PC-9 (cell line): ENCODE results near the gene PDRG1. TPM values are rescaled to one million over a fixed set of nuclear protein-coding genes. Genes with fewer than 3 reads are reported as not detected.
A peak's percentile ranks its signal among the peaks of the same experiment; 100 is the strongest.

ENCODE experiments used
- Bru-seq: library from RNA; stranded (reverse); fragments of 400-500 nt; gene quantifications from one replicate; lab custom pipeline; 2021; lab: Mats Ljungman, UMichigan
- BruChase-seq, 2 experiments: library from RNA; stranded (reverse); fragments of 400-500 nt; gene quantifications; one replicate each; lab custom pipeline; 2021; lab: Mats Ljungman, UMichigan
- BruUV-seq: library from RNA; stranded (reverse); fragments of 400-500 nt; replicated peaks from 2 replicates; lab custom pipeline; 2021; lab: Mats Ljungman, UMichigan
- CTCF ChIA-PET: fragments of 300-600 bp; sonication (Branson Sonifier 250); formaldehyde crosslinking; loops from one replicate; lab custom pipeline; 2022; ENCODE audit warnings: antibody characterized with exemption; lab: Charles Lee
- POLR2A ChIA-PET: fragments of 300-600 bp; sonication (Branson Sonifier 250); formaldehyde crosslinking; loops from one replicate; lab custom pipeline; 2022; ENCODE audit warnings: antibody characterized with exemption; ENCODE audit not compliant: unreplicated experiment; lab: Charles Lee
- DNase-seq, 2 experiments: peaks; one replicate each; pipeline versions ENCODE4 v3.0.0 to v3.0.0-alpha.2; 2015 to 2022; ENCODE audit warnings: mixed read lengths in 1 of 2
- H2AFZ ChIP-seq: fragments of 200-600 bp; sonication (generic); 2 replicates; pipeline ENCODE4 v1.8.1; 2017; ENCODE audit warnings: antibody characterized with exemption
- H3F3A ChIP-seq: fragments of 200-600 bp; sonication (generic); 2 replicates; pipeline ENCODE4 v1.8.1; 2017; ENCODE audit warnings: antibody characterized with exemption, mild to moderate bottlenecking, low read depth; ENCODE audit not compliant: insufficient read depth
- H3K27ac ChIP-seq: fragments of 200-600 bp; sonication (generic); 2 replicates; pipeline ENCODE4 v1.6.1; 2016; ENCODE audit warnings: mixed run types
- H3K27me3 ChIP-seq: fragments of 200-600 bp; sonication (generic); 2 replicates; pipeline ENCODE4 v1.6.1; 2016; ENCODE audit warnings: low read depth, mixed run types; ENCODE audit not compliant: insufficient read depth
- H3K36me3 ChIP-seq: fragments of 200-600 bp; sonication (generic); 2 replicates; pipeline ENCODE4 v1.6.1; 2016; ENCODE audit warnings: low read depth, mixed run types
- H3K4me1 ChIP-seq: fragments of 200-600 bp; sonication (generic); replicated peaks from 2 replicates; pipeline ENCODE4 v1.6.1; 2016; ENCODE audit warnings: mixed run types; ENCODE audit not compliant: insufficient read depth
- H3K4me2 ChIP-seq: fragments of 200-600 bp; sonication (generic); 2 replicates; pipeline ENCODE4 v1.6.1; 2017; ENCODE audit warnings: mixed run types
- H3K4me3 ChIP-seq: fragments of 200-600 bp; sonication (generic); 2 replicates; pipeline ENCODE4 v1.6.1; 2016; ENCODE audit warnings: mixed run types
- H3K79me2 ChIP-seq: fragments of 200-600 bp; sonication (generic); 2 replicates; pipeline ENCODE4 v1.6.1; 2017; ENCODE audit warnings: low read depth, mixed run types
- H3K9me2 ChIP-seq: fragments of 200-600 bp; sonication (generic); 2 replicates; pipeline ENCODE4 v1.8.1; 2017; ENCODE audit warnings: mild to moderate bottlenecking; ENCODE audit not compliant: insufficient read depth
- H3K9me3 ChIP-seq: fragments of 200-600 bp; sonication (generic); 2 replicates; pipeline ENCODE4 v1.8.1; 2016; ENCODE audit warnings: low read depth; ENCODE audit not compliant: insufficient read depth
- H4K20me1 ChIP-seq: fragments of 200-600 bp; sonication (generic); 2 replicates; pipeline ENCODE4 v1.8.1; 2017; ENCODE audit not compliant: insufficient read depth
- EZH2 ChIP-seq: fragments of 200-600 bp; sonication (generic); IDR thresholded peaks from 2 replicates; pipeline ENCODE4 v1.8.0; 2017; ENCODE audit warnings: antibody characterized with exemption, low read depth
- intact Hi-C: fragments of 100-400 bp; cut with micrococcal nuclease; formaldehyde crosslinking; loops from one replicate; pipeline ENCODE4 v1.10.0; 2022; ENCODE audit not compliant: unreplicated experiment
- long read RNA-seq: library from polyadenylated mRNA; stranded (forward); transcript quantifications from one replicate; pipeline ENCODE4 v2.0.0, GENCODE V29; 2022
- total RNA-seq: library from RNA; stranded (reverse); gene quantifications from 2 replicates; pipeline ENCODE4 v1.2.3, GENCODE V29; 2021
- TF ChIP-seq, protein P1 (sequence below): fragments of 200-600 bp; sonication (generic); conservative IDR thresholded peaks from 2 replicates; pipeline ENCODE4 v1.6.1; 2017; ENCODE audit warnings: mixed run types, antibody characterized with exemption, mild to moderate bottlenecking, moderate library complexity

The PDRG1 gene
- 13.7 and 15.3 TPM in 2 replicates for total RNA-seq
- Bru-seq, nascent RNA, result percentile 80 among the genes with signal in this experiment
- BruChase-seq, experiment 1, labeled RNA remaining after a 2-hour chase, result percentile 79 among the genes with signal in this experiment
- percentile 79 among the genes with signal in this experiment for BruChase-seq, experiment 2, labeled RNA remaining after a 6-hour chase
- long read RNA-seq, transcript PDRG1-201 (5 exons, 1,998 nt), result major isoform, 25 of 29 reads
- long read RNA-seq, partial matches to known transcripts, result 0 of 29 reads
- long read RNA-seq, other reads (novel, unspliced or antisense), result 4 of 29 reads

DNA sequence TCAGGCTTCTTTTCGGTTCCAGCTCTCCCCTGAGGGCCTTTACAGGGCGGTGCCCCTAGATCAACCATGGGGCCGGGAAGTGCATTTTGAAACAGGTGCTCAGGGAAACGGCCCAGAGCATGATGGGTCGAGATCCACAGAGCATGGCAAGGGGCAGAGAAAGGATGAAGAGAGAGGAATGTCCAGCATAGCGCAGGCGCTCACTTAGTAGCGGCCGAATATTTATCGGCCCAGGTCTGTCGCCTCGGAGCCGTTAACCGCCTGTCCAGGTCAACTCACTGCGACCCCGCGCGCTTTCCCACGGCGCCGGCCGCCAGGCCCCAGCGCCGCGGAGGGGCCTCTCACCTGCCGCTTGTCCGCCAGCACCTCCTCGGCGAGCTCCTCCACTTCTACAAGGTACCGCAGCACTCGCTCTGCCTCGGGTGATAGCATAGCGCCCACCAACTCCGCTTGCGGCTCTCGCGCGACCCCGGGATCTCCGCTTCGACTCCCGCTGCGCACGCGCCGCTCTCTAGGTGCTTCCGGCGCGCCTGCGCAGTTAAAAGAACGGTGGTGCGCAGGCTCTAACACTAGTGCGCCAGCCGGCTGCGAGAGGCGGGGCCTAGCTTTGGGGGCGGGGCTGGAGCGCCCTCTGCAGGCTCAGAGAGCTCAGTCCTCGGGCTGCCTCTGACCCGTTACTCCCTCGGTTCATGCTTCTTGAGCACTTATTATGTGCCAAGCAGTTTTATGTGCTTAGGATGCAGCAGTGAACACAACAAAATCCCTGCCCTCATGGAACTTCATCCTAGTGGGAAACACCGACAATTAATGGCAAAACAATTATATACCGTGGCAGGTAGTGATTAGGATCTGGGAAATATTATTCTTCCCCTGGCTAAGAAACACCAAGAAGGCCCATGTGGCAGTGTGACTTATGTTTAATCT, at the start of gene PDRG1:
Gene PDRG1, minus strand, starts transcription at position 517 of the 924 bp plus-strand sequence. Its CDS starts 85 bp downstream, at position 432.
- ChIA-PET CTCF (interaction anchor here (0.8 to 1.8 kb wide), 5 partner anchors 15 to 113 kb away, joined by 3 to 21 read pairs (median 4); no protein-coding TSS in a partner anchor), POLR2A (interaction anchor here (0.5 to 0.9 kb wide), 4 partner anchors 81 to 379 kb away, joined by 3 to 27 read pairs (median 15); no protein-coding TSS in a partner anchor)
- Histone ChIP-seq H3K4me2 (peak within 1 kb of the TSS; percentile 96), H3K9me2 (no peaks in the 10 kb centered on the region), H2AFZ (peak within 1 kb of the TSS; percentile 99), H3K27ac (no peak within 1 kb of the TSS), H3K4me3 (peak within 1 kb of the TSS; percentile 99), H3K36me3 (peaks cover 20% of the 10 kb centered on the region), H3K4me1 (peaks cover 8% of the 10 kb centered on the region), H3K27me3 (peaks cover 7% of the 10 kb centered on the region; the same call in 1 of the 2 replicates), H3F3A (no peaks in the 10 kb centered on the region), H4K20me1 (0 out of 2 replicates have a peak, but pooled peaks cover 7% of the 10 kb centered on the region), H3K9me3 (no peaks in the 10 kb centered on the region), H3K79me2 (peaks cover 25% of the 10 kb centered on the region)
- TF ChIP-seq EZH2, result no peak
- TF ChIP-seq, protein P1, sequence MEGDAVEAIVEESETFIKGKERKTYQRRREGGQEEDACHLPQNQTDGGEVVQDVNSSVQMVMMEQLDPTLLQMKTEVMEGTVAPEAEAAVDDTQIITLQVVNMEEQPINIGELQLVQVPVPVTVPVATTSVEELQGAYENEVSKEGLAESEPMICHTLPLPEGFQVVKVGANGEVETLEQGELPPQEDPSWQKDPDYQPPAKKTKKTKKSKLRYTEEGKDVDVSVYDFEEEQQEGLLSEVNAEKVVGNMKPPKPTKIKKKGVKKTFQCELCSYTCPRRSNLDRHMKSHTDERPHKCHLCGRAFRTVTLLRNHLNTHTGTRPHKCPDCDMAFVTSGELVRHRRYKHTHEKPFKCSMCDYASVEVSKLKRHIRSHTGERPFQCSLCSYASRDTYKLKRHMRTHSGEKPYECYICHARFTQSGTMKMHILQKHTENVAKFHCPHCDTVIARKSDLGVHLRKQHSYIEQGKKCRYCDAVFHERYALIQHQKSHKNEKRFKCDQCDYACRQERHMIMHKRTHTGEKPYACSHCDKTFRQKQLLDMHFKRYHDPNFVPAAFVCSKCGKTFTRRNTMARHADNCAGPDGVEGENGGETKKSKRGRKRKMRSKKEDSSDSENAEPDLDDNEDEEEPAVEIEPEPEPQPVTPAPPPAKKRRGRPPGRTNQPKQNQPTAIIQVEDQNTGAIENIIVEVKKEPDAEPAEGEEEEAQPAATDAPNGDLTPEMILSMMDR, result peak; percentile 90
- no TSS peak for BruUV-seq
- intact Hi-C loops, result loop anchor here (1.0 to 5.0 kb wide), 6 partner anchors 66 to 141 kb away; no protein-coding TSS in a partner anchor
- DNase-seq, result peak; percentile 83 to 98

DNA sequence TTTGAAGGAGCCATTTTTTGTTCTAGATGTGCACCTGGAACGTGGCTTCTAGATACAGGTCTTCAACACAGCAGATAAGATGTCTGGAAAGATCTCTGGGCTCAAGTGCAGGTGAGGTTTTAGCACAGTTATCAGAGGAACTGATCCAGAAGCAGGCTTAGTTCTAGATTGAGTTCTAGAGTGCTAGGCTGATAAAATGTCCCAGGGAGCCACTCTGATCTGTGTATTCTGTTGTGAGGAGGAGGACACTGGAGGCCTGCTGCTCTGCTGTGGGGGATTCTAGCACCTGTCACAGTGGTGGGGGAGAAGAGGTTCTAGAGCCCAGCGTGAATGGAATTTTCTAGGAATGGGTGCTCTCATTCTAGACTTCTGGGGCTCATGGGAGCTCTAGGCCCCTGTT, 46.4 kb upstream of the PDRG1 start:
- H3K4me1 ChIP-seq, result no peaks in the 10 kb centered on the region
- no peak overlapping the region for H3K27ac ChIP-seq
- peaks cover 75% of the 10 kb centered on the region for H3K27me3 ChIP-seq
- BruUV-seq, result no TSS peak
- H3K36me3 ChIP-seq, result no peaks in the 10 kb centered on the region
- no peaks in the 10 kb centered on the region for H3F3A ChIP-seq
- H4K20me1 ChIP-seq, result no peaks in the 10 kb centered on the region
- no peaks in the 10 kb centered on the region for H3K9me3 ChIP-seq
- no peaks in the 10 kb centered on the region for H3K79me2 ChIP-seq
- TF ChIP-seq EZH2, result no peak
- TF ChIP-seq, protein P1, result no peak
- no peak overlapping the region for H3K4me2 ChIP-seq
- no peaks in the 10 kb centered on the region for H3K9me2 ChIP-seq
- no peak overlapping the region for H3K4me3 ChIP-seq
- CTCF ChIA-PET, result no interaction called here
- POLR2A ChIA-PET, result no interaction called here
- H2AFZ ChIP-seq, result no peak overlapping the region
- DNase-seq, result no peak
- intact Hi-C loops, result no loop called here

DNA sequence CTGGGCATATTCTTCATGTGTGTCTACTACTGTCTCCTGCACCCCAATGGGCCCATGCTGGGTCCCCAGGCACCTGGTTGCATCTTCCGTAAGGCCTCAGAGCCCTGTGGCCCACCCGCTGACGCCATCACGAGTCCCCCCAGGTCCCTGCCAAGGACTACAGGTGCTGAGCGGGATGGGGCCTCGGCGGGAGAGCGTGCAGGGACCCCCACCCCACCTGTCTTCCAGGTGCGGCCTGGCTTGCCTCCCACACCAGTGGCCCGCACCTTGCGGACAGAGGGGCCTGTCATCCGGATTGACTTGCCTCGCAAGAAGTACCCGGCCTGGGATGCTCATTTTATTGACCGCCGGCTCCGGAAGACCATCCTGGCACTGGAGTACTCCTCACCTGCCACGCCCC, 45.1 kb upstream of the PDRG1 start:
- no peaks in the 10 kb centered on the region for H3K4me1 ChIP-seq
- H3K9me2 ChIP-seq, result no peaks in the 10 kb centered on the region
- DNase-seq, result no peak
- no peaks in the 10 kb centered on the region for H3K9me3 ChIP-seq
- H3K4me3 ChIP-seq, result no peak overlapping the region
- no peak overlapping the region for H3K4me2 ChIP-seq
- H3K27me3 ChIP-seq, result peaks cover 80% of the 10 kb centered on the region
- no peaks in the 10 kb centered on the region for H3F3A ChIP-seq
- TF ChIP-seq, protein P1, result no peak
- no peak for TF ChIP-seq EZH2
- BruUV-seq, result no TSS peak
- no peaks in the 10 kb centered on the region for H3K79me2 ChIP-seq
- ChIA-PET CTCF (no interaction called here), POLR2A (no interaction called here)
- no peak overlapping the region for H3K27ac ChIP-seq
- no peaks in the 10 kb centered on the region for H4K20me1 ChIP-seq
- intact Hi-C loops, result no loop called here
- no peaks in the 10 kb centered on the region for H3K36me3 ChIP-seq
- H2AFZ ChIP-seq, result no peak overlapping the region
